ENCODE results near the gene CACNA1A. TPM values are rescaled to one million over a fixed set of nuclear protein-coding genes. Genes with fewer than 3 reads are reported as not detected.

CACNA1A gene
- total RNA-seq, 6 experiments from 2014 or later = 1.3 to 13.2 (median 10.0) TPM

DNA sequence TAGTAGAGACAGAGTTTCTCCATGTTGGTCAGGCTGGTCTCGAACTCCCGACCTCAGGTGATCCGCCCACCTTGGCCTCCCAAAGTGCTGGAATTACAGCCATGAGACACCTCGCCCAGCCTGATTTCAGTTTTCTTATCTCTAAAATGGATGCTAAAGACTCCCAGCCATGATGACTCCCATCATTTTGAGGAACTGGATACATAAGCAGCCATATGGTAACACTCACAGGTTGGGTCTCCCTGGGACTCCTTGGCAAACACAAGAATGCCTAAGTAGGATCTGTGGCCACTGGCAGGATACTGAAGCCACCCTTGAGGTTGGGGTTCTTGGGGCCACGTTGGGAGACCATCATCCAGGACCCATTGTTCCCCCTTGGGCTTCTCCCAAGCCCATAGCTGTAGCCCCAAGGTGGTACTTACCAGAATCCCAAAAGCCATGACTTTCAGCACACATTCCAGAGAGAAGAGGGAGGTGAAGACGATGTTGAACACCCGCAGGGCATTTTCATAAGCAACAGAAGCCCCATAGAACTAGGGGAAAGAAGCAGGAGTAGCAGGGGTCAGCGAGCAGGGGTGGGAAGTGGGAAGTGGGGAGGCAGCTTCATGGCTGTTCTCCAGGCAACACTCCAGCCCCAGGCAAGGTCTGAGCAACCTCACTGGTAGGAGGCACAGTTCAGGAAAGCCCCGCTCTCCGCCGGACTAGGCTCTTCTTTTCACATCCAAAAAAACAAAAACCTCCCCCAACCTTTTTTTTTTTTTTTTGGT, 253.5 kb downstream of the CACNA1A start:
- Mint-ChIP-seq H3K36me3 (ENCODE audit: low read depth) (peaks cover 16% of the 10 kb centered on the region), H3K9me3 (peaks cover 6% of the 10 kb centered on the region; the same call in 1 of the 2 replicates), H3K27me3 (ENCODE audit: insufficient read depth) (peaks cover 9% of the 10 kb centered on the region), H3K27ac (no peak overlapping the region), H3K4me1 (ENCODE audit: low read depth) (peaks cover 5% of the 10 kb centered on the region; the same call in 1 of the 2 replicates), H3K4me3 (no peak overlapping the region)
- DNase-seq = no peak
- TF ChIP-seq, protein P1, sequence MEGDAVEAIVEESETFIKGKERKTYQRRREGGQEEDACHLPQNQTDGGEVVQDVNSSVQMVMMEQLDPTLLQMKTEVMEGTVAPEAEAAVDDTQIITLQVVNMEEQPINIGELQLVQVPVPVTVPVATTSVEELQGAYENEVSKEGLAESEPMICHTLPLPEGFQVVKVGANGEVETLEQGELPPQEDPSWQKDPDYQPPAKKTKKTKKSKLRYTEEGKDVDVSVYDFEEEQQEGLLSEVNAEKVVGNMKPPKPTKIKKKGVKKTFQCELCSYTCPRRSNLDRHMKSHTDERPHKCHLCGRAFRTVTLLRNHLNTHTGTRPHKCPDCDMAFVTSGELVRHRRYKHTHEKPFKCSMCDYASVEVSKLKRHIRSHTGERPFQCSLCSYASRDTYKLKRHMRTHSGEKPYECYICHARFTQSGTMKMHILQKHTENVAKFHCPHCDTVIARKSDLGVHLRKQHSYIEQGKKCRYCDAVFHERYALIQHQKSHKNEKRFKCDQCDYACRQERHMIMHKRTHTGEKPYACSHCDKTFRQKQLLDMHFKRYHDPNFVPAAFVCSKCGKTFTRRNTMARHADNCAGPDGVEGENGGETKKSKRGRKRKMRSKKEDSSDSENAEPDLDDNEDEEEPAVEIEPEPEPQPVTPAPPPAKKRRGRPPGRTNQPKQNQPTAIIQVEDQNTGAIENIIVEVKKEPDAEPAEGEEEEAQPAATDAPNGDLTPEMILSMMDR (IDR thresholded peaks at IDR 0.05) = no peak

DNA sequence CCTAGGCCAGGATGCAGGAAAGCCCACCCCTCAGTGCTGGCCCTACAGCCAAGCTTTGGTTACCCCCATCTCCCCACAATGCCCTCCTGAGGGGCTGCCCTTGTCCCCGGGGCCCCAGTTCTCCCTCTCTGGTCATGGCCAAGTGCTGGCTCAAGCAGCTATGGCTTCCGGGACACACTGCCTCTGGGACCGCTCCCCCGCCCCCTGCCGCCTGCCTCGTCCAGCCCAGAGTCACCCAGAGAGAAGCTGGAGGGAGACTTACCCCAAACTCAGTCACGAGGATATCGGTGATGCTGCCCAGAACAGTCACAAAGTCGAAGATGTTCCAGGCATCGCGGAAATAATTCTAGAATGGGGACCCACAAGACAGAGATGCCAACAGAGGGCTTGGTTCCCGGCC, 261.4 kb downstream of the CACNA1A start:
- H3K4me3 Mint-ChIP-seq = no peak overlapping the region
- DNase-seq = no peak
- H3K36me3 Mint-ChIP-seq (ENCODE audit: low read depth) = no peaks in the 10 kb centered on the region; the same call in 1 of the 2 replicates
- no peak overlapping the region for H3K27ac Mint-ChIP-seq
- peaks cover 6% of the 10 kb centered on the region; the same call in 1 of the 2 replicates for H3K4me1 Mint-ChIP-seq (ENCODE audit: low read depth)
- peaks cover 15% of the 10 kb centered on the region for H3K27me3 Mint-ChIP-seq (ENCODE audit: insufficient read depth)
- peaks cover 5% of the 10 kb centered on the region; the same call in 1 of the 2 replicates for H3K9me3 Mint-ChIP-seq
- TF ChIP-seq, protein P1 (IDR thresholded peaks at IDR 0.05) = no peak

DNA sequence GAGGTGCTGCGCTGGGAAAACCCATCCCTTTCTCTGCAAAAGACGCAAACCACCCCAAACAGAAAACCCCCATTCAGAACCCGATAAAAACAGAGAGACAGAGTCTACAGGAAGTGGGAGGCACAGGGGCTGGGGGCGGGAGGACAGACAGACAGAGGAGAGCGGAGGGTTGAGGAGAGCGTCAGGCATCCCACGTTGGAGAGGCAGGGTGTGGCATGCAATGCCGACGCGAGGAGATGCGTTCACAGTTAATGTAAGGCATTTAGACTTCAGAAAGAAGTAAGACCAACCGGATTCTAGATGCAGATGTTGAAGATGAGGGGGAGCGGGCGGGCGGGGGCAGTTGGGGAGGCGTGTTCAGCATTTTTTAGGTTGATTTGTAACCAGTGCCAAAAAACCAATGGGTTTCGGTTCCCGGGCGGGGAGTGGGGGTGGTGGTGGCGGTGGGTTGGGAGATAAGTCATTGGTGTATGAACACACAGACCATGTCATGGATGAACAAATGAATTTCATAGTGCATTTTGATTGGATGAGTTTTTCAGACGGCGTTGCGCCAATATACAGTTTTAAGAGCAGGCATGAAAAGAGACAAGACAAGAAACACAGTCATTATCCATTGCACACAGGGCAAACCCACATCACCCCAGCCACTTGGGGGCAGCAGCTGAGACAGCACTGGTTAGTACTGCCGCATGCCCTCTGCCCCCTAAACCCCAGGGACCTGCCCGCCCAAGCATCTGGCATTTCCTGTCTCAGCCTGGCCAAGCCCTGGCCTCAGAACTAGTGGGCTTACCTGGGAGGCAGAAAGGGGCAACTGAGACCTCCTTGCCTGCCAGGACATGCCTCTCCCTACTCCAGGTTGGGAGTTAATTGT, 264.8 kb downstream of the CACNA1A start:
- Mint-ChIP-seq H3K27me3 (ENCODE audit: insufficient read depth) (peaks cover 21% of the 10 kb centered on the region), H3K4me1 (ENCODE audit: low read depth) (no peaks in the 10 kb centered on the region), H3K27ac (no peak overlapping the region), H3K4me3 (no peak overlapping the region), H3K9me3 (peaks cover under 1% of the 10 kb centered on the region; the same call in 1 of the 2 replicates), H3K36me3 (ENCODE audit: low read depth) (no peaks in the 10 kb centered on the region)
- no peak for DNase-seq
- TF ChIP-seq, protein P1 (IDR thresholded peaks at IDR 0.05) = peak; percentile 29; the same call in 1 of the 2 replicates

DNA sequence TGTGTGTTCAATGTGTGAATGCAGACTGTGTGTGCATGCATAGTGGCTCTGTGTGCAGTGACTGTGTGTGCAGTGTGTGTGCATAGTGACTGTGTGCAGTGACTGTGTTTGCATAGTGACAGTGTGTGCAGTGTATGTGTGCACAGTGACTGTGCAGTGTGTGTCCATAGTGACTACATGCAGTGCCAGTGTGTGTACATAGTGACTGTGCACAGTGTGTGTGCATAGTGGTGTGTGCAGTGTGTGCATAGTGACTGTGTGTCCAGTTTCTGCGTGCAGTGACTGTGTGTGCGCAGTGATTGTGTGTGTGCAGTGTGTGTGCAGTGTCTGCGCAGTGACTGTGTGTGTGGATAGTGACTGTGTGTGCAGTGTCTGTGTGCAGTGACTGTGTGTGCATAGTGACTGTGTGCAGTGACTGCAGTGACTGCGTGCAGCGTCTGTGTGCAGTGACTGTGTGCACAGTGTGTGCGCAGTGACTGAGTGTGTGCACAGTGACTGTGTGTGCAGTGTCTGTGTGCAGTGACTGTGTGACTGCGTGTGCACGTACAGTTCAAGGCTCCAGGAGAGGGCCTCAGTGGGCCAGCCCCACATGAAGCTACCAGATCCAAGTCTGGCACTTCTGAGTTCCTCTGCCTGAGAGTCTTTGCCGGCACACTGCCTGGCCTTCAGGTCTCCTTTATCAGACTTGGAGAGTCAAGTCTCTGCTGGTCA, 265.8 kb downstream of the CACNA1A start:
- Mint-ChIP-seq H3K9me3 (peaks cover 7% of the 10 kb centered on the region), H3K4me1 (ENCODE audit: low read depth) (no peaks in the 10 kb centered on the region), H3K36me3 (ENCODE audit: low read depth) (peaks cover 6% of the 10 kb centered on the region), H3K27ac (no peak overlapping the region), H3K27me3 (ENCODE audit: insufficient read depth) (peaks cover 21% of the 10 kb centered on the region), H3K4me3 (no peak overlapping the region)
- DNase-seq = no peak
- TF ChIP-seq, protein P1 (IDR thresholded peaks at IDR 0.05) = no peak

DNA sequence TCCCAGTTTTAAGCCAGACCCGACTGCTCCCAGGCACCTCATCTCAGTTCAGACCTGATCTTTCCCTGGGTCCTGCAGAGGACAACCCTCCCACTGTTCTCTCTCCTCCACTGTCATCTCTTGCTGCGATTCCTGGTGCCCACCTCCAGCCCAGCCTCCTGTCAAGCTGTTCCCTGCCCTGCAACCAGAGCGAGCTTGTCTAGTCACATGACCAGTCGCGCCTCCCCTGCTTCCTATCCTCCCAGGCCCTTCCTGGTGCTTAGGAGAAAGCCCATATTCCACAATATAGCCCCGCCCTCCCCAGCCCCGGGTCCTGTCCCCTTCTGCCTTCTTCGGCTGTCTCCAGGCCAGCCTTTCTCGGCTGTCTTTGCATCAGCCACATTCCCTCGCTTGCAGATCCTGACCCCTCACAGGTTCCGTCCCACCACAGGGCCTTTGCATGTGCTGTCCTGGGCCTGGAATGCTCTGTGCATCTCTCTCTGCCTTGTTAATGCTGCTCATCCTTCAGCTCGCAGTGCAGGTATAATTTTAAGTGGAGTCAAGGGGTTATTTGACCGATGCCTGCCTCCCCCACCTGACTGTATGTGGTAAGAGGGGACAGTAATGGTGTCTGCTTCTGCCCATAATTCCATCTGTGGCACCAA, 267.3 kb downstream of the CACNA1A start:
- peaks cover 10% of the 10 kb centered on the region for H3K36me3 Mint-ChIP-seq (ENCODE audit: low read depth)
- peaks cover 26% of the 10 kb centered on the region for H3K27me3 Mint-ChIP-seq (ENCODE audit: insufficient read depth)
- H3K9me3 Mint-ChIP-seq = peaks cover 14% of the 10 kb centered on the region
- TF ChIP-seq, protein P1 (IDR thresholded peaks at IDR 0.05) = no peak
- no peak for DNase-seq
- no peak overlapping the region for H3K27ac Mint-ChIP-seq
- peaks cover 6% of the 10 kb centered on the region for H3K4me1 Mint-ChIP-seq (ENCODE audit: low read depth)
- H3K4me3 Mint-ChIP-seq = no peak overlapping the region
